Measurements from ENCODE around the gene FADS1. TPM values are rescaled to one million over a fixed set of nuclear protein-coding genes. Genes with fewer than 3 reads are reported as not detected.
A peak's percentile ranks its signal among the peaks of the same experiment; 100 is the strongest.

FADS1 gene
- total and polyA plus RNA-seq, 2 of the 13 experiments (the other 11 are each of a cell fraction or from before 2014, with no cell fraction given): 91.8 to 108 TPM

- TF ChIP-seq ARHGAP35 (CRISPR knock-in tag; IDR thresholded peaks at IDR 0.05; ENCODE audit: borderline replicate concordance) (no peak), NFE2L2 (IDR thresholded peaks at IDR 0.05; ENCODE audit: low read length) (no peak), CSRNP2 (CRISPR knock-in tag; conservative IDR thresholded peaks at IDR 0.05; ENCODE audit: low read depth) (no peak), KDM2A (CRISPR knock-in tag; IDR thresholded peaks at IDR 0.05; ENCODE audit: borderline replicate concordance, low read depth) (peak; percentile 77), ZNF407 (CRISPR knock-in tag; IDR thresholded peaks at IDR 0.05; ENCODE audit: not compliant biosample characterization) (peak; percentile 38), CEBPB (IDR thresholded peaks at IDR 0.05; ENCODE audit: borderline replicate concordance, low read depth, low read length) (peak; percentile 83), NR2F6 (IDR thresholded peaks at IDR 0.05) (no peak), NR2F6 (CRISPR knock-in tag; IDR thresholded peaks at IDR 0.05) (peak; percentile 31; the same call in 1 of the 2 replicates), ZNF329 (CRISPR knock-in tag; IDR thresholded peaks at IDR 0.05; ENCODE audit: low read depth) (no peak), TOE1 (CRISPR knock-in tag; IDR thresholded peaks at IDR 0.05) (peak; percentile 58; the same call in 1 of the 2 replicates), ZNF761 (CRISPR knock-in tag; conservative IDR thresholded peaks at IDR 0.05) (no peak), RFX3 (CRISPR knock-in tag; IDR thresholded peaks at IDR 0.05) (no peak), PHF5A (CRISPR knock-in tag; IDR thresholded peaks at IDR 0.05; ENCODE audit: low read depth, unreplicated experiment) (peak; percentile 71), DPF2 (CRISPR knock-in tag; IDR thresholded peaks at IDR 0.05; ENCODE audit: borderline replicate concordance, low read depth) (0 out of 2 replicates have a peak, but pooled peaks have one; percentile 33), ZFAT (CRISPR knock-in tag; conservative IDR thresholded peaks at IDR 0.05) (0 out of 2 replicates have a peak, but pooled peaks have one; percentile 16), IRX3 (CRISPR knock-in tag; IDR thresholded peaks at IDR 0.05; ENCODE audit: borderline replicate concordance, low read depth) (peak; percentile 25; the same call in 1 of the 2 replicates), SRY (CRISPR knock-in tag; IDR thresholded peaks at IDR 0.05) (peak; percentile 78; the same call in 1 of the 2 replicates), ZNF749 (CRISPR knock-in tag; IDR thresholded peaks at IDR 0.05; ENCODE audit: borderline replicate concordance) (no peak), ZSCAN31 (CRISPR knock-in tag; IDR thresholded peaks at IDR 0.05; ENCODE audit: low read depth) (peak; percentile 87)
Measured at GRCh38 chr11:61814958-61815789, 1.6 kb downstream of the FADS1 start (continued).

Data from HepG2 (cell line).